ENCODE data around the gene PPP1R3G. TPM values are rescaled to one million over a fixed set of nuclear protein-coding genes. Genes with fewer than 3 reads are reported as not detected.

PPP1R3G gene
- total RNA-seq, 2 donors from 2014 or later = 7.4 to 10.7 TPM

DNA sequence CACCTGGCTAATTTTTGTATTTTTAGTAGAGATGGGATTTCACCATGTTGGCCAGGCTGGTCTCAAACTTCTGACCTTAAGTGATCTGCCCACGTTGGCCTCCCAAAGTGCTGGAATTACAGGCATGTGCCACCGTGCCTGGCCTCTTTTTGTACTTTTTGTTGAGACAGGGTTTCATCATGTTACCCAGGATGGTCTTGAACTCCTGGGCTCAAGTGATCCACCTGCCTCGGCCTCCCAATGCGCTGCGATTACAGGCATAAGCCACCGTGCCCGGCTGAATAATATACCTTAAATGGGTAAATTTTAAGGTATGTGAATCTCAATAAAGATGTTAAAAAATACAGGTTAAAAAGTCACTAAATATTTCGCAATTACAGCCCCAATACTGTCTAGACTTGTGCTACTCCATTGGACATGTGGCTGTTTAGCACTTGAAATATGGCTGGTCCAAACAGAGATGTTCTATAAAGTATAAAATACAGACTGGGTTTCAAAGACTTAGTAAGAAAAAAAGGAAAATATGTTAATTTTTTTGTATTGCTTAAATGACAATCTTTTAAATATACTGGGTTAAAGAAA is 42.1 kb downstream of the PPP1R3G start:
- intact Hi-C loops (cut with DNase I) = no loop called here
- DNase-seq = no peak
- no peak for ATAC-seq

DNA sequence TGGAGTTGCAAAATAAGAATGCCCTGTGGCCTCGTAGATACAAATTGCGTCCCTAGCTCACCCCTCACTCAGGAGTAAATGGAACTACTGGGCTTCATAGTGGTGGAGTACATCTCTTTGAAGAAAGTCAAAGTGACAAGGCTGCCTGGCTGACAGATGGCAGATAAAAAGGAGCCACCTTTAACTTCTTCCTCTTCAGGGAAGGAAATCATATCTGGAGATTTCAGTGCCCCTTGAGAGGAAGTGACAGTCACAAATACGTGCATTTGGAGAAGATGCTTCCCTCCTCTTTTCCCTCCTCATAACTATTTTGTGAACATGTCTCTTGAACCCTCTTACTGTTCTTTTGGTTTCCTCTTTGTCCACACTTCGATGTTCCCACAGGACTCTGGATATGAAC is 43.2 kb downstream of the PPP1R3G start:
- DNase-seq (no peak), ATAC-seq (no peak)
- intact Hi-C loops (cut with DNase I) = no loop called here

DNA sequence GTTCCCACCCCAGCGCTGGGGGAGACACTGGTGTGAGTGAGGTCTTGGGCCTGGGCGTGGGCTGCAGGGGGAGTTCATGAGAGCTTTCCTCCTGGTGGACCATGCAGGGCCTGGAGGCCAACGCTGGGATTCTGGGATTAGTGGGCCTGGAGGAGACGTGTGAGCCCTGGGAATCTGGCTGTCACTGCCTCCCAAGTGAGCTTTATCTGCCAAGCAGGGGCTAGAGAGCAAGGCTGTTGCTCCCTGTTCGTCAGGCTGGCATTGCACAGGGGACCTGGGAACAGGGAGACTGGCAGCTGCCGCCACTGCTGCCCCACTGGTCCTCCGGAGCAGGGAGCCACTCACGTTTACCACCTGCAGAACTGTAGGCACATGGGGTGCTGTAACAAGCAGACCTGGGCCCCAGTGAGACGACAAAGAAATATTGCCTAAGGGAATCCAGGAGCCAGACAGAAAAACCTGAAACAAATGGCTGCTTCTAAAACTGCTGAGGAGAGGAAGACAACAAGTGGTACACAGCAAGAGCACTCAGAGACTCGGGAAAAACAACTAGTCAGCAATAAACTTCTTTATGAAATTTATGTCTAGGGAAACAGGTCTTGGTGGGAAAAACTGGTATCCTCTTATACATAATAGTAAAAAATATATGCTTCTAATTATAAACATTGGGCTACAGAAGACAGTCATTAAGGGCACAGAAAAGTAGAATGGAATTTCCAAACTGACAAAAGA is 45.2 kb downstream of the PPP1R3G start:
- DNase-seq (no peak), ATAC-seq (peak in 1 of 2 donors; percentile 3)
- intact Hi-C loops (cut with DNase I) = no loop called here

DNA sequence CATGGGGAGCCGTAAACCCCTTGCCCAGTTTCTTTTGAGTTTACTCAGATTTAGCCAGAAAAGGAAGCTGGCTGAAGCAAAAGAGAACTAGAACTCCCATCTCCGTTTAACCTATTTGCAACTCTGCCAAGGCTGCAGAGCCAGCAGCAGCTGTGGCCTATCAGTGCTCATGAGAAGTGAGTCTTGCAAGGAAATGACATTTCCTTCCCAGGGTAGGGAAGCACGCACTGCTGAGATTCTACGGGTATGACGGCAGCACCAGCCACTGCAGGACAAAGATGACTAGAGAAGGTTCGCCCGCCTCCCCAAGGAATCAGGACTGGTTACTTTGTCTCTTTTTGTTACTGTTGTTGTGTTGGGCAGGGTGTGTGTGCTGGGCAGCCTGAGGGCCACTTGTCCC is 47.6 kb downstream of the PPP1R3G start:
- peak; percentile 79 for DNase-seq
- intact Hi-C loops (cut with DNase I) = no loop called here
- ATAC-seq = peak; percentile 96 to 97

DNA sequence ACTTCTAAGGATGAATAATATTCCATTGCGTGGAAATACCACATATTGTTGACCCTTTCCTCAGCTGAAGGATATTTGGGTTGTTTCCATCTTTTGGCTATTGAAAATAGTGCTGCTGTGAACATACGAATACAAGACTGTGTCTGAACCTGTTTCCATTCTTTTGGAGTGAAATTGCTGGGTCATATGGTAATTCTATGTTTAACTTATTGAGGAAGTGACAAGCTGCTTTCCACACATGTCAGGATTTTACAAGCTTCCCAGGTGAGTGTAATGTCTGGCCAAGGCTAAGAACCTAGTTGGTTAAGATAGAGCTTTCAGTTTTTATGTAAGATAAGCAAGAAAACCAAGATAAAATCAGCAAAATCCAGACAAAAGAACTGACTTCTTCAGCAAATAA is 48.8 kb downstream of the PPP1R3G start:
- intact Hi-C loops (cut with DNase I) = no loop called here
- DNase-seq = no peak
- ATAC-seq = no peak

DNA sequence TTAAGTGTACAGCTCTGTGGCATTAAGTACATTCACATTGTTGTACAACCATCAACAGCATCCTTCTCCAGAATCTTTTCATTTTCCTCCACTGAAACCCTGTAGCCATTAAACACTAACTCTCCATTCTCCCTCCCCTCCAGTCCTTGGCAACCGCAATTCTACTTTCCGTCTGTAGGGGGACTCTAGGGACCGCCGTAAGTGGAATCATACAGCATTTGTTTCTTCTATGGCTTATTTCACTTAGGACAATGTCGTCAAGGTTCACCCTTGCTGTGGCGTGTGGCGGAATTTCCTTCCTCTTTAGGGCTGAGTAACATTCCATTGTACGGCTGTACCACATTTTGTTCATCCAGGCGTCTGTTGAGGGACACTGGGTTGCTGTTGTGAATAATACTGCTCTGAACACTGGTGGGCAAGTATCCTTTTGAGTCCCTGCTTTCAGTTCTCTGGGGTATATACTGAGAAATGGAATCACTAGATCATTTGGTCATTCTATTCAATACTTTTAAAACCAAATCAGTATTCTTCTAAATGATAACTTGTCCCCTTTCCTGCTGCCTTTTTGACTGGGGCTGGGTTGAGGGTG is 50.7 kb downstream of the PPP1R3G start:
- no peak for DNase-seq
- peak in 1 of 2 donors; percentile 35 for ATAC-seq
- intact Hi-C loops (cut with DNase I) = no loop called here

DNA sequence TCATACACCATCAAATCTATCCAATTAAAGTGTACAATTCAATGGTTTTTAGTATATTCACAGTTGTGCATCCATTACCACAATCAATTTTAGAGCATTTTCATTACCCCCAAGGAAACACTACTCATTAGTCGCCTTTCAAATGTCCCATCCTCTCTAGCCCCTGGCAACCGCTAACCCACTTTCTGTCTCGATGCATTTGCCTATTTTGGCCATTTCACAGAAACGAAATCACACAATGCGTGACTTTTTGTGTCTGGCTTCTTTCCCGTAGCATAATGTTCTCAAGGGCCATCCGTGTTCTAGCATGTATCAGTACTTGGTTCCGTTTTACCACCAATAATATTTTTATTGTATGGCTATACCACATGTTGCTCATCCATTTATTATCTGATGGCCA is 51.7 kb downstream of the PPP1R3G start:
- no peak for DNase-seq
- intact Hi-C loops (cut with DNase I) = no loop called here
- ATAC-seq = no peak

Other genes with a start within 250 kb of the PPP1R3G start
- gene RPP40, start 81.3 kb upstream of the PPP1R3G start, total RNA-seq = 1 to 10 TPM; 3.7 to 4.9 TPM
- 10 to 100 TPM; 19.2 to 21.7 TPM for gene LYRM4, start 175.6 kb downstream of the PPP1R3G start, total RNA-seq
- 10 to 100 TPM; 14.6 to 16.4 TPM for gene FARS2, start 176.2 kb downstream of the PPP1R3G start, total RNA-seq